ENCODE results near the gene MAPK1. TPM values are rescaled to one million over a fixed set of nuclear protein-coding genes. Genes with fewer than 3 reads are reported as not detected.
"Not testable (repeated sequence)": the region's sequence is repeated elsewhere in the genome, so short reads cannot be mapped to it uniquely, and the experiment has no call there.

Gene MAPK1
- total and polyA plus RNA-seq, 8 donors = 89.8 to 171 (median 104) TPM

DNA sequence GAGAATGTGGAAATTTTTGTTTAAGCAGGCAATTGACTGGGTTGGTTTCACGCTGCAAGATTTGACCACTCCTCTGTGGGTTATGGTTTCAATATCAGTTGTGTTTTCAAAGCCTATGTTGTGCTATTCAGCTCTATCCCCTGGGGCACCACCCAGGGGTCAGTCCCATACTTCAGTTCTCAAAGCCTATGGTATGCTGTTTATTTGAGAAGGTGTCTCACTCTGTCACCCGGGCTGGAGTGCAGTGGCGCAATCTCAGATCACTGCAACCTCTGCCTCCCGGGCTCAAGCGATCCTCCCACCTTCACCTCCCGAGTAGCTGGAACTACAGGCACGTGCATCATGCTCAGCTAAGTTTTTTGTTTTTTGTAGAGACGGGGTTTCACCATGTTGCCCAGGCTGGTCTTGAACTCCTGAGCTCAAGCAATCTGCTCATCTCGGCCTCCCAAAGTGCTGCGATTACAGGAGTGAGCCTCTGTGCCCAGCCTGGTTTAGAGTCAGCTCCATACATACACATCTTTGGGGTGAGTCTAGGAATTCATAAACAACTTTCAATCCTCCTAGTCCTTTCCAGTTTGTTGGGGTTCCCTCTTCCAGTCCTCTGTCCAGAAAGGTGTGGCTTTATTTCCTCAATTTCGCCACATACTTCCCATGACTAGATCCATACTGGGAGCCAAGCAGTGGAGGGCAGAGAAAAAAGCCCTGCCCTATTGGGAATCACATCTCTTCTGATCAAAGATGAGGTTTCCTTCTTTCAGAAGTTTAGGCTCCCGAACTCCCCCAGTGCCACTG, 35.0 kb upstream of the MAPK1 start:
- H3K4me1 ChIP-seq = no peaks in the 10 kb centered on the region
- ATAC-seq (no peak), DNase-seq (no peak)
- no peak overlapping the region for H3K4me3 ChIP-seq
- H3K27me3 ChIP-seq = no peaks in the 10 kb centered on the region
- H3K9me3 ChIP-seq = no peaks in the 10 kb centered on the region
- TF ChIP-seq, protein P1, sequence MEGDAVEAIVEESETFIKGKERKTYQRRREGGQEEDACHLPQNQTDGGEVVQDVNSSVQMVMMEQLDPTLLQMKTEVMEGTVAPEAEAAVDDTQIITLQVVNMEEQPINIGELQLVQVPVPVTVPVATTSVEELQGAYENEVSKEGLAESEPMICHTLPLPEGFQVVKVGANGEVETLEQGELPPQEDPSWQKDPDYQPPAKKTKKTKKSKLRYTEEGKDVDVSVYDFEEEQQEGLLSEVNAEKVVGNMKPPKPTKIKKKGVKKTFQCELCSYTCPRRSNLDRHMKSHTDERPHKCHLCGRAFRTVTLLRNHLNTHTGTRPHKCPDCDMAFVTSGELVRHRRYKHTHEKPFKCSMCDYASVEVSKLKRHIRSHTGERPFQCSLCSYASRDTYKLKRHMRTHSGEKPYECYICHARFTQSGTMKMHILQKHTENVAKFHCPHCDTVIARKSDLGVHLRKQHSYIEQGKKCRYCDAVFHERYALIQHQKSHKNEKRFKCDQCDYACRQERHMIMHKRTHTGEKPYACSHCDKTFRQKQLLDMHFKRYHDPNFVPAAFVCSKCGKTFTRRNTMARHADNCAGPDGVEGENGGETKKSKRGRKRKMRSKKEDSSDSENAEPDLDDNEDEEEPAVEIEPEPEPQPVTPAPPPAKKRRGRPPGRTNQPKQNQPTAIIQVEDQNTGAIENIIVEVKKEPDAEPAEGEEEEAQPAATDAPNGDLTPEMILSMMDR (IDR thresholded peaks at IDR 0.05) = no peak
- H3K36me3 ChIP-seq = no peaks in the 10 kb centered on the region
- intact Hi-C loops (cut with DNase I) = no loop called here
- no peak overlapping the region for H3K27ac ChIP-seq

DNA sequence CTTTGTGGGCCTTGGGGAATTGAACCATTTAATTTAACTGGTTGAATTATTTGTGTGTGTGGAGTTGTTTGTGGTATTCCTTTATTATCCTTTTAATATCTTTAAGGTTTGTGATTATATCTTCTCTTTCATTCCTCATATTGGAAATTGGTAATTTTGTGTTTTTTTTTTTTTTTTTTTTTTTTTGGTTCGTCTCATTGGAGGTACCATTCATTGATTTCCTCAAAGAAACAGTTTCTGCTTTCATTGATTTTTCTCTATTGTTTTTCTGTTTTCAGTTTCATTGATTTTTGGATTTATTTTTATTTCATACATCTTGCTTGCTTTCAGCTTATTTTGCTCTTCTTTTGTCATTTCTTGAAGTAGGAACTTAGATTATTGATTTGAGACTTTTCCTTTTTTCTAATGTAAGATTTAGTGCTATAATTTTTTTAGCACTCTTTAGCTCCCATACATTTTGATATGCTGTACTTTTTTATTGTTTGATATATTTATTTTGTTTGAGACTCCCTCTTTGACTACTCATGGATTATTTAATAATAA, 31.0 kb upstream of the MAPK1 start:
- H3K4me1 ChIP-seq = no peaks in the 10 kb centered on the region
- intact Hi-C loops (cut with DNase I) = no loop called here
- TF ChIP-seq, protein P1 (IDR thresholded peaks at IDR 0.05) = no peak

DNA sequence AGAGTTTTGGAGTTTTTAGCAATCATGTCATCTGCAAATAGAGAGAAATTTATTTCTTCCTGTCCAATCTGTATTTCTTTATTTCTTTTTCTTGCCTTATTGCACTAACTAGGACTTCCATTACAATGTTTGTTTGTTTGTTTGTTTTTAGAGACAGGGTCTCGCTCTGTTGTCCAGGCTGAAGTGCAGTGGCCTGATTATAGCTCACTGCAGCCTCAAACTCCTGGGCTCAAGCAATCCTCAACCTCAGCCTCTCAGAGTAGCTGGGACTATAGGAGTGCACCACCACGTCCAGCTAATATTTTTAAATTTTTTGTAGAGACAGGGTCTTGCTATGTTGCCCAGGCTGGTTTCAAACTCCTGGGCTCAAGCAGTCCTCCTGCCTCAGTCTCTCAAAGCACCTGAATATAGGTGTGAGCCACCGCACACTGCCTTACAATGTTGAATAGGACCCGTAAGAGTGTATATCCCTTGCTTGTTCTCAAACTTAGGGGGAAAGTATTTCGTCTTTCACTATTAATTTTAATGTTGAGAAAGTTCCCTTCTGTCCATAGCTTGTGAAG, 29.6 kb upstream of the MAPK1 start:
- Histone ChIP-seq H3K27ac (no peak overlapping the region), H3K4me3 (no peak overlapping the region), H3K9me3 (no peaks in the 10 kb centered on the region), H3K27me3 (no peaks in the 10 kb centered on the region), H3K4me1 (no peaks in the 10 kb centered on the region), H3K36me3 (no peaks in the 10 kb centered on the region)
- TF ChIP-seq, protein P1 (IDR thresholded peaks at IDR 0.05) = no peak
- ATAC-seq = no peak
- no peak for DNase-seq
- intact Hi-C loops (cut with DNase I) = no loop called here

More for the DNA sequence above, 31.0 kb upstream of the MAPK1 start:
- no peak overlapping the region for H3K4me3 ChIP-seq
- H3K9me3 ChIP-seq = no peaks in the 10 kb centered on the region
- no peak for DNase-seq
- no peak overlapping the region for H3K27ac ChIP-seq
- H3K27me3 ChIP-seq = no peaks in the 10 kb centered on the region
- no peaks in the 10 kb centered on the region for H3K36me3 ChIP-seq
- no peak for ATAC-seq

DNA sequence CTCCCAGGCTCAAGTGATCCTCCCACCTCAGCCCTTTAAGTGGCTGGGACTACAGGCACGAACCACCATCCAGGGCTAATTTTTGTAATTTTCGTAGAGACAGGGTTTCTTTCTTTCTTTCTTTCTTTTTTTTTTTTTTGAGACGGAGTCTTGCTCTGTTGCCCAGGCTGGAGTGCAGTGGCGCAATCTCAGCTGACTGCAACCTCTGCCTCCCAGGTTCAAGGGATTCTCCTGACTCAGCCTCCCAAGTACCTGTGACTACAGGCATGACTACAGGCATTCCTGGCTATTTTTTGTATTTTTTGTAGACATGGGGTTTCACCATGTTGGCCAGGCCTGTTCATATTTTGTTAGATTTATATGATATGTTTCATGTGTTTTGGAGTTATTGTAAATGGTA, 28.8 kb upstream of the MAPK1 start:
- intact Hi-C loops (cut with DNase I); H3K4me1 ChIP-seq; H3K4me3 ChIP-seq; H3K9me3 ChIP-seq; H3K27ac ChIP-seq; ATAC-seq; H3K27me3 ChIP-seq; DNase-seq; H3K36me3 ChIP-seq: not testable (repeated sequence)

DNA sequence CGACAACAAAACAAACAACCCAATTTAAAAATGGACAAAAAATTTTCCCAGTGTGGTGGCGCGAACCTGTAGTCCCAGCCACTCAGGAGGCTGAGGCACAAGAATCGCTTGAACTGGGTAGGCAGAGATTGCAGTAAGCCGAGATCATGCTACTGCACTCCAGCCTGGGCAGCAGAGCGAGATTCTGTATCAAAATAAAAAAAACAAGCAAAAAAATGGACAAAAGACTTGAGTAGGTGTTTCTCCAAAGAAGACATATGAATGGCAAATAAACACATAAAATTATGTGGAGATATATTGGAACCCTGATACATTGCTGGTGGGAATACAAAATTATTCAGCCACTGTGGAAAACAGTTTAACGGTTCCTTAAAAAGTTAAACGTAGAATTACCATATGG, 27.4 kb upstream of the MAPK1 start:
- H3K9me3 ChIP-seq = no peaks in the 10 kb centered on the region
- no peaks in the 10 kb centered on the region for H3K27me3 ChIP-seq
- DNase-seq = no peak
- no peak overlapping the region for H3K27ac ChIP-seq
- H3K4me3 ChIP-seq = no peak overlapping the region
- TF ChIP-seq, protein P1 (IDR thresholded peaks at IDR 0.05) = no peak
- no peak for ATAC-seq
- no peaks in the 10 kb centered on the region for H3K4me1 ChIP-seq
- no peaks in the 10 kb centered on the region for H3K36me3 ChIP-seq
- intact Hi-C loops (cut with DNase I) = no loop called here

All from left lung (tissue), 10 donors.